Measurements from ENCODE around the gene AJAP1.
A peak's percentile ranks its signal among the peaks of the same experiment; 100 is the strongest.

The AJAP1 gene

DNA sequence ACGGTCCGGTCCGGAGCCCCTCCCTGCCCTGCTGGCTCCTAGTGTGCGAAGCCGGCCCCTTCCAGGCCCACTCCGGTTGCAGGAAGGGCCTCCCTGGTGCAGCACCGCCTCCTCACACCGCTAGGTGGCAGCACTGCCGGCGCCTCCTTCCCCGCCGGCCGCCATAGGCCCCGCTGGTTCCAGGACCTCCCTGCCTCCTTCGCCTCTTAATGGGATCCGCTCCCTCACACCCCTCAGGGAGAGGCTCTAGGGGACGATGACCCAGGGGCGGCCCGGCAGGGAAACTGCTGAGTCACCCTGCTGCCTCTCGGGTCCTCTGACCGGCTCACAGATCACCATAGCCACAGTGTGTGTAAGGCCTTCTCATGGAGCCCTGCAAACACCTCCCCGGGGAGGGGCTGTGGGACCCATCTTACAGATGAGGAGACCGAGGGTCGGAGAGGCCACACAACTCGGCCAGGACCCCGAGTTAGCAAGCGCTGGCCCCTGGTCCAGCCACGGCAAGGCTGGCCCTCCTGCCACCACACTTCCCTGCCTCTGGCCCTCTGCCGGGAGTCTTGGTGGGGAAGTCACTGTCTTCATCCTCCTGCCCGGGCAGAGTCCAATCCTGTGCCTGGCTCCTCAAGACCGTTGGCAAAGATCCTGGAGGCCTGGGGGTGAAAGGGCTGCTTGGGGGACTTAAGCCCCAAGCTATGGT is 1.6 kb upstream of the AJAP1 start:
- DNase-seq (ENCODE audit: low read depth), result peak; percentile 24
- H3K4me3 ChIP-seq (ENCODE audit: low read length), result no peak overlapping the region
- TF ChIP-seq, protein P1, sequence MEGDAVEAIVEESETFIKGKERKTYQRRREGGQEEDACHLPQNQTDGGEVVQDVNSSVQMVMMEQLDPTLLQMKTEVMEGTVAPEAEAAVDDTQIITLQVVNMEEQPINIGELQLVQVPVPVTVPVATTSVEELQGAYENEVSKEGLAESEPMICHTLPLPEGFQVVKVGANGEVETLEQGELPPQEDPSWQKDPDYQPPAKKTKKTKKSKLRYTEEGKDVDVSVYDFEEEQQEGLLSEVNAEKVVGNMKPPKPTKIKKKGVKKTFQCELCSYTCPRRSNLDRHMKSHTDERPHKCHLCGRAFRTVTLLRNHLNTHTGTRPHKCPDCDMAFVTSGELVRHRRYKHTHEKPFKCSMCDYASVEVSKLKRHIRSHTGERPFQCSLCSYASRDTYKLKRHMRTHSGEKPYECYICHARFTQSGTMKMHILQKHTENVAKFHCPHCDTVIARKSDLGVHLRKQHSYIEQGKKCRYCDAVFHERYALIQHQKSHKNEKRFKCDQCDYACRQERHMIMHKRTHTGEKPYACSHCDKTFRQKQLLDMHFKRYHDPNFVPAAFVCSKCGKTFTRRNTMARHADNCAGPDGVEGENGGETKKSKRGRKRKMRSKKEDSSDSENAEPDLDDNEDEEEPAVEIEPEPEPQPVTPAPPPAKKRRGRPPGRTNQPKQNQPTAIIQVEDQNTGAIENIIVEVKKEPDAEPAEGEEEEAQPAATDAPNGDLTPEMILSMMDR (IDR thresholded peaks at IDR 0.05; ENCODE audit: insufficient read depth, low read depth, low read length, missing control alignments), result peak; percentile 78

DNA sequence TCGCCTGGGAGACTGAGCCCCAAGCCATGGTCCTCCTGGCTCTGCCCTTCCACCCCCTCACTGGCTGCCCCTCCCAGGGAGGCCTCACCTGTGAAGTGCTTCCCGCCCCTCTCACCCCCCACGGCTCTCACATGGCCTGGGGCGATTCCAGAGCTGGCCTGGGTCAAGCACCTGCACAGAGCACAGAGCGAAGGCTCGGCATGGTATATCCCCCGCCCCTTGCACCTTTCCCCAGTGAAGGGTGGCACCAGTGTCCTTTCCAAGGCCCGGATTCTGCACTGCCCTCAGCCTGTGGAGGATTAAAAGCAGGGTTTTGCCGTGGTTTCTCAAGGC is 1.1 kb upstream of the AJAP1 start:
- no peak for DNase-seq (ENCODE audit: low read depth)
- H3K4me3 ChIP-seq (ENCODE audit: low read length), result no peak overlapping the region
- TF ChIP-seq, protein P1 (IDR thresholded peaks at IDR 0.05; ENCODE audit: insufficient read depth, low read depth, low read length, missing control alignments), result no peak

DNA sequence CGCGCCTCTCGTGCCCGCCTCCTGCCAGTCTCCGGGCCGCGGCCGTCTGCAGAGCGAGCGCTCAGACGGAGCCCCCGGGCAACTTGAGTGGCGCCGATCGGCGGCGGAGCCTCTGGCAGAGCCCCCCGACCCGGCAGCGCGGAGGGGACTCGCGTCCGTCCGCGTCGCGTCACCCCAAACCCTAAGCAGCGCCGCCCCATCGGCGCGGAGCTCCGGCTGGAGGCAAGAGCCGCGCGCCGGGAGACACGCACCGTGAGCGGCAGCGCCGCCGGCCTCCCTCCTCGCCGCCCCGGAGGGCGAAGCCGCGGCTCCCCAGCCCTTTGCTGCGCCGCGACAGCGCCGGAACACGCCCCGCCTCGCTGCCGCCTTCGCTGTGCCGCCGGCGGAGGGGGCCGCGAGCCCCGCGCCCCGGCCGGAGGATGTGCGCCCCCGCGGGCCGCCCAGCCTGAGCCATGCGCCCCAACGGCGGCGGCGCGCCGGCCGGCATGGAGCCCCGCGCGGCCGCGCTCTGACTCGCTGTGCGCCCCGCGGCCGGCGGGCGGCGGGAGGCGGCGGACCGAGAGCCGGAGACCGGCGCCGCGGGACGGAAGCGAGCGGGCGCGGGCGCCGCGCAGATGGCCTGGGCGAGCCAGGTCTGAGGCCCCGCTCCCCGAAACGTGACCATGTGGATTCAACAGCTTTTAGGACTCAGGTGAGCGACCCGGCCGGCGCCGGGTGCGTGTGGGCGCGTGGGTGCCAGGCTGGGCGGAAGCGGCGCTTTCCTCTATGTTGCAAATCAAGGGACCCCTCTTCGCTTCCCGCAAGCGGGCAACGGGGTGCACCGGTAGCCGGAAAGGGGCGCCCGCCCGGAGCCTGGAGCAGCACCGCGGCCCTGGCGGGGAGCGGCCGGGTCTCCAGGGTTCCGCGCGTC is 610 bp downstream of the AJAP1 start:
- TF ChIP-seq, protein P1 (IDR thresholded peaks at IDR 0.05; ENCODE audit: insufficient read depth, low read depth, low read length, missing control alignments), result no peak
- DNase-seq (ENCODE audit: low read depth), result no peak
- H3K4me3 ChIP-seq (ENCODE audit: low read length), result no peak overlapping the region

DNA sequence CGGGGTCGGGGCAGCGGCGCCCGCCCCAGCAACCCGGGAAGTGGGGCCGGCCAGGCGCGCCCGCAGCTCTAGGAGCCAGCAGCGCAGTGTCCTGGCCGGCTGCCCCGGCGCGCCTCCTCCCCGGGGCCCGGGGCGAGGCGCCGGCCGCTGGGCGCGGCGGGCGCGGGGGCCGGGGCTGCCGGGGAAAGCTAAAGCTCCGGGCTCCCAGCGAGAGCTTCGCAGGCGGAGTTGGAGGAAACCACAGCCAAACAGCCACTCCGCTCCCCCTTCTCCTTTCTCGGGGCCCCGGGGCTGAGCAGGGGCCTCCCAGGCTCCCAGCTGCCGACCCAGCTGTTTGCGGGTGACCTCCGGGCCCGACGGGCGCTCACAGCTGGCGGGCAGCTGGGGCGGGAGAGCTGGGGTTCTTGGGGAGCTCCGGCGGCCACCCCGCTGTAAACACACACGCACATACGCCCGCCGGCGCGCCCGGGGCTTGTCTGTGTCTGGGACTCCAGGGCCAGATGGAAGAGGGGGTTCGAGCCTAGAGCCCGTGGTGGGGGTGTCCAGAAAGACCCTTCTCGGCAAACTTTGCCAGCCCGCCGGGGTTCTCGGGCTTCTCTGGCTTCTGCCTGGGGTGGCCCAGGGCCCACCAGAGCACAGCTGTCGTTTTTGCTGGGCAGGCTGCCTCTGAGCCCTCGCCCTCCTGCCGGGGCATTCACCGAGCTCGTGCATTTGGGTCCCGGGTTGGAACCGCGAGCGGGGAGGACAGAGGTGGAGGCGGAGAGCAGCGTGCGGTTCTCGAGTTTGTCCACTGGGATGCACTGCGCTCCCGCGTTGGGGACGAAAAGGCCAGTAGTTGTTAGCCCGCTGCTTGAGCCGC is 1.5 kb downstream of the AJAP1 start:
- peak; percentile 51 for DNase-seq (ENCODE audit: low read depth)
- no peak overlapping the region for H3K4me3 ChIP-seq (ENCODE audit: low read length)
- TF ChIP-seq, protein P1 (IDR thresholded peaks at IDR 0.05; ENCODE audit: insufficient read depth, low read depth, low read length, missing control alignments), result peak; percentile 63

DNA sequence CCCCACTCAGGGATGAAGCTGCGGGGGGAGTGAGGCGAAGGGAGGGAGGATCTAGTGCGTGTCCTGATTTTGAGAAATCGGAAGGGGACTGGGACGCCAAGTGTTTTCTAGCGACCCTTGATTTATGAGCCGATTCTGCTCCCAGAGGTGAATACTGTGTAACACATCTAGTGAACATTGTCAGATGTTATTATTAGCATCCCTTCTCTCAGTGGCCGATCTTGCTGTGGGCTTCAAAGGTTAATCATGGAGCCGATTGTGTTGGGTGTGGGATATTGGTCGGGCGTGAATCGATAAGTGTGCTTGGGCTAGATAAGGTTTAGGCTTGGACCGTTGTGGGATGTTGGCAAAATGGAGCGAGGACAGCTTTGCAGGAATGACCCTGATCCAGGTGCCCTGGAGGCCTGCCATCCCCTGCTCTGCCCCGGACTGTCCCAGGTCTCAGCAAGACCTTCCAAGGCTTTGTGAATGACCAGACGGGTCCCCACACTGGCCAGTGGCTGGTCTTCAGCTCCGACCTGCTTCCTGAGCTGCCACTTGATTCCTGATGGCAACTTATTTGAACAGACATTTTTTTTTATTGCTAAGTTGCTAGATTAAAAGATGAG is 2.2 kb downstream of the AJAP1 start:
- DNase-seq (ENCODE audit: low read depth), result no peak
- TF ChIP-seq, protein P1 (IDR thresholded peaks at IDR 0.05; ENCODE audit: insufficient read depth, low read depth, low read length, missing control alignments), result no peak
- H3K4me3 ChIP-seq (ENCODE audit: low read length), result no peak overlapping the region

DNA sequence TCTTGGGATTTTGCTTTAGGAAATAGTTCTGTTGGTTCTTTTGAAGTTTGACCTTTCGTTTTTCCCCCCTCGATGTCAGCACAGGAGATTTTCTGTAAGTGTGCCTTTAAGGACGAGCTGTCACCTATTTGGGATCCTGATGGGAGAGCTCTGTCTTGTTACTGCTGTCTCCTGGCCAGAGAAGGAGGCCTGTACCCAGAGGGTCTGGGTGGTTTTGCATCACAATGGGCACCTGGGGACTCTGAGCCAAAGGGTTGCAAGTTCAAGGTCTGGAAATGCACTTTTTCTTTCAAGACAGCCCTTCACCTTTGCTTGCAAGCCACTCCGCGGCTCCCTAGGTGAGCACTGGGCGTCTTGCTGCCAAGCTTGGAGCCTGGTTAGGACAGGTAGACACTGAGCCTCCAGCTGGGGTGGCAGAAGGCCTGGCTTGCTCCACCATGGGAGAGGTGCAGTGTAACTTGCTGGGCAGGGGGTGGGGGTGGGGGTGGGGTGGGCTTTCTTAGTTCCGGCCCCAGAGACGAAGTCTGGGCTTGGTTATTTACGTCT is 2.9 kb downstream of the AJAP1 start:
- TF ChIP-seq, protein P1 (IDR thresholded peaks at IDR 0.05; ENCODE audit: insufficient read depth, low read depth, low read length, missing control alignments), result no peak
- H3K4me3 ChIP-seq (ENCODE audit: low read length), result no peak overlapping the region
- no peak for DNase-seq (ENCODE audit: low read depth)

Data from epithelial cell of esophagus (primary cell).